OCI-LY7 (cell line): ENCODE data around the gene NELFA.

Source experiments
- EZH2phosphoT487 ChIP-seq: fragments of 200-600 bp; sonication (generic); IDR thresholded peaks from 2 replicates; pipeline ENCODE4 v1.6.1; 2018; ENCODE audit warnings: low read depth, borderline replicate concordance, mild to moderate bottlenecking, mixed run types, antibody characterized with exemption, low read length, moderate library complexity, mixed read lengths
- TF ChIP-seq, protein P1 (sequence below): fragments of 200-600 bp; sonication (generic); conservative IDR thresholded peaks from 2 replicates; pipeline ENCODE4 v1.5.1; 2014; ENCODE audit warnings: mild to moderate bottlenecking, antibody characterized with exemption, low read length, moderate library complexity, mixed read lengths

DNA sequence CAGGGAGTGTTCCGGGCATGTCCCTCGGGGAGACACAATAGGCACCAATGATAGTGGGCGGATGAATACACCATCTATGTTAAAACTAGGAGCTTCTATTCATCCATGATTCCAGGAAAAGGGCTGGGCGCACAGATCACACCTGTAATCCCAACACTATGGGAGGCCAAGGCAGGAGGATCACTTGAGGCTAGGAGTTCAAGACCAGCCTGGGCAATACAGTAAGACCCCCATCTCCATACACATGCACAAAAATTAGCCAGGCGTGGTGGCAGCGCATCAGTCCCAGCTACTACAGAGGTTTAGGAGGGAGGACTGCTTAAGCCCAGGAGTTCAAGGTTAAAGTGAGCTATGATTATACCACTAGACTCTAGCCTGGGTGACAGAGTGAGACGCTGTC lies 2.4 kb downstream of the NELFA start:
- TF ChIP-seq, protein P1, sequence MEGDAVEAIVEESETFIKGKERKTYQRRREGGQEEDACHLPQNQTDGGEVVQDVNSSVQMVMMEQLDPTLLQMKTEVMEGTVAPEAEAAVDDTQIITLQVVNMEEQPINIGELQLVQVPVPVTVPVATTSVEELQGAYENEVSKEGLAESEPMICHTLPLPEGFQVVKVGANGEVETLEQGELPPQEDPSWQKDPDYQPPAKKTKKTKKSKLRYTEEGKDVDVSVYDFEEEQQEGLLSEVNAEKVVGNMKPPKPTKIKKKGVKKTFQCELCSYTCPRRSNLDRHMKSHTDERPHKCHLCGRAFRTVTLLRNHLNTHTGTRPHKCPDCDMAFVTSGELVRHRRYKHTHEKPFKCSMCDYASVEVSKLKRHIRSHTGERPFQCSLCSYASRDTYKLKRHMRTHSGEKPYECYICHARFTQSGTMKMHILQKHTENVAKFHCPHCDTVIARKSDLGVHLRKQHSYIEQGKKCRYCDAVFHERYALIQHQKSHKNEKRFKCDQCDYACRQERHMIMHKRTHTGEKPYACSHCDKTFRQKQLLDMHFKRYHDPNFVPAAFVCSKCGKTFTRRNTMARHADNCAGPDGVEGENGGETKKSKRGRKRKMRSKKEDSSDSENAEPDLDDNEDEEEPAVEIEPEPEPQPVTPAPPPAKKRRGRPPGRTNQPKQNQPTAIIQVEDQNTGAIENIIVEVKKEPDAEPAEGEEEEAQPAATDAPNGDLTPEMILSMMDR = no peak
- TF ChIP-seq EZH2phosphoT487 = no peak
